HUES48 (cell line): ENCODE data around the gene MYO1E.

ENCODE experiments used
- H3K27ac ChIP-seq: one replicate; pipeline ENCODE4 v1.7.0; 2013; ENCODE audit warnings: low read depth, low read length, inconsistent platforms
- H3K27me3 ChIP-seq: 2 replicates; pipeline ENCODE4 v1.6.1; 2013; ENCODE audit warnings: mild to moderate bottlenecking, low read length; ENCODE audit not compliant: control insufficient read depth, insufficient read depth
- H3K36me3 ChIP-seq: 2 replicates; pipeline ENCODE4 v1.6.1; 2013; ENCODE audit warnings: low read length; ENCODE audit not compliant: control insufficient read depth, insufficient read depth
- H3K4me1 ChIP-seq: 2 replicates; pipeline ENCODE4 v1.6.1; 2013; ENCODE audit warnings: mild to moderate bottlenecking, low read length; ENCODE audit not compliant: control insufficient read depth, insufficient read depth
- H3K4me3 ChIP-seq: 2 replicates; pipeline ENCODE4 v1.5.1; 2013; ENCODE audit warnings: mild to moderate bottlenecking, low read depth, low read length
- H3K9ac ChIP-seq: 2 replicates; pipeline ENCODE4 v1.6.1; 2013; ENCODE audit warnings: mild to moderate bottlenecking, low read depth, low read length, moderate library complexity
- H3K9me3 ChIP-seq: 2 replicates; pipeline ENCODE4 v1.6.1; 2013; ENCODE audit warnings: low read length; ENCODE audit not compliant: control insufficient read depth, insufficient read depth

The MYO1E gene

GRCh38 chr15:59372352-59373211 lies at the start of gene MYO1E:
Gene MYO1E (minus strand): TSS chr15:59372871. CDS start chr15:59372500, 371 bp downstream.
- peaks cover 18% of the 10 kb centered on the region for H3K4me1 ChIP-seq
- H3K27ac ChIP-seq: peak within 1 kb of the TSS; percentile 93
- peak within 1 kb of the TSS; percentile 75 for H3K4me3 ChIP-seq
- H3K27me3 ChIP-seq: no peaks in the 10 kb centered on the region
- H3K9ac ChIP-seq: peak within 1 kb of the TSS; percentile 77
- no peaks in the 10 kb centered on the region for H3K36me3 ChIP-seq
- no peaks in the 10 kb centered on the region for H3K9me3 ChIP-seq

- Histone ChIP-seq H3K4me3 (no peak overlapping the region), H3K9me3 (no peaks in the 10 kb centered on the region), H3K36me3 (no peaks in the 10 kb centered on the region), H3K27me3 (no peaks in the 10 kb centered on the region), H3K9ac (no peak overlapping the region), H3K27ac (no peak overlapping the region), H3K4me1 (peaks cover 6% of the 10 kb centered on the region; the same call in 1 of the 2 replicates)
Measured at GRCh38 chr15:59420986-59421618, 48.4 kb upstream of the MYO1E start.

DNA sequence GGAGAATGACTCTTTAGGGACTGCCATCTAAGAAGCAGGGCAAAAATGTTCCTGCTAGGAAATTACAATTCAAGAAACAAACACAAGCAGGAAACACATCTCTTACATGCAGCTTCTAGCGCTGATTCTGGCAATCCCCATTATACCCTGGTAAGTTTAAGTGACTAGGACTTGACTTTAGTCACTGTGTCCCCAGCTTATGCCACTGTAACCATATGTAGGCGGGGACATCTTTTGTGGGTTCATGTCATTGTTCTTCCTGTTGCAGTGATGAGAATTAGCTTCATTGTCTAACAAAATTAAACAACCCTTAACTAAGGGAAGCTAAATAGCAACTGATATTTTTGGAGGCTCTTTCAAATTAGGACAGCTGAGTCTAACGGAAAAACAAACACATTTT lies 47.4 kb upstream of the MYO1E start:
- H3K4me1 ChIP-seq: peaks cover 6% of the 10 kb centered on the region; the same call in 1 of the 2 replicates
- no peaks in the 10 kb centered on the region for H3K27me3 ChIP-seq
- H3K9me3 ChIP-seq: no peaks in the 10 kb centered on the region
- H3K36me3 ChIP-seq: no peaks in the 10 kb centered on the region
- H3K27ac ChIP-seq: no peak overlapping the region
- no peak overlapping the region for H3K4me3 ChIP-seq
- no peak overlapping the region for H3K9ac ChIP-seq

GRCh38 chr15:59419170-59419569 lies 46.5 kb upstream of the MYO1E start:
- no peaks in the 10 kb centered on the region for H3K36me3 ChIP-seq
- H3K27me3 ChIP-seq: no peaks in the 10 kb centered on the region
- H3K27ac ChIP-seq: no peak overlapping the region
- H3K4me3 ChIP-seq: no peak overlapping the region
- H3K4me1 ChIP-seq: peaks cover 6% of the 10 kb centered on the region; the same call in 1 of the 2 replicates
- H3K9me3 ChIP-seq: no peaks in the 10 kb centered on the region
- H3K9ac ChIP-seq: no peak overlapping the region

DNA sequence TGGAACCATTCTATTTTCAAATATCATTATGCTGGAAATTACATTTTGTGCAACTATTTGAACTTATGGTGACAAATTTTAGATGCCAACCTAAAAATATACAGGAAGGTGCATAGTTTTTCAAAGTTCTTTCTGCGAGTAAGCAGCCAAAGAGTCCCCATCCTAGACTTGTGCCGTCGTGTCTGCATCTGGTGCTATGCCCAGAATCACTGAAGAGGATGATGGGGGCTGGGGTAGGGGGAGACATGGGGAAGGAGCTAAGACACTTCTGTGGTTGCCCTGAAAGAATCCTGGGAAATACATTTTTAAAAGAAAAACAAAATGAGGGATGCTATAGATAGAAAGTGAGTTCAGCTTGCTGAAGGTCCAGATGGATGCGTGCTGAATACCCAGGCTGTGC lies 44.1 kb upstream of the MYO1E start:
- no peak overlapping the region for H3K4me3 ChIP-seq
- H3K27me3 ChIP-seq: no peaks in the 10 kb centered on the region
- no peaks in the 10 kb centered on the region for H3K36me3 ChIP-seq
- peaks cover 6% of the 10 kb centered on the region; the same call in 1 of the 2 replicates for H3K4me1 ChIP-seq
- no peaks in the 10 kb centered on the region for H3K9me3 ChIP-seq
- H3K27ac ChIP-seq: no peak overlapping the region
- no peak overlapping the region for H3K9ac ChIP-seq

GRCh38 chr15:59413577-59413976 lies 40.9 kb upstream of the MYO1E start:
- Histone ChIP-seq H3K27me3 (no peaks in the 10 kb centered on the region), H3K4me3 (no peak overlapping the region), H3K9me3 (no peaks in the 10 kb centered on the region), H3K9ac (no peak overlapping the region), H3K36me3 (no peaks in the 10 kb centered on the region), H3K27ac (no peak overlapping the region), H3K4me1 (no peaks in the 10 kb centered on the region)

- no peaks in the 10 kb centered on the region for H3K27me3 ChIP-seq
- H3K27ac ChIP-seq: no peak overlapping the region
- H3K36me3 ChIP-seq: no peaks in the 10 kb centered on the region
- no peak overlapping the region for H3K4me3 ChIP-seq
- H3K9ac ChIP-seq: no peak overlapping the region
- no peaks in the 10 kb centered on the region for H3K9me3 ChIP-seq
- H3K4me1 ChIP-seq: no peaks in the 10 kb centered on the region
Measured at GRCh38 chr15:59410391-59410896, 37.8 kb upstream of the MYO1E start.

DNA sequence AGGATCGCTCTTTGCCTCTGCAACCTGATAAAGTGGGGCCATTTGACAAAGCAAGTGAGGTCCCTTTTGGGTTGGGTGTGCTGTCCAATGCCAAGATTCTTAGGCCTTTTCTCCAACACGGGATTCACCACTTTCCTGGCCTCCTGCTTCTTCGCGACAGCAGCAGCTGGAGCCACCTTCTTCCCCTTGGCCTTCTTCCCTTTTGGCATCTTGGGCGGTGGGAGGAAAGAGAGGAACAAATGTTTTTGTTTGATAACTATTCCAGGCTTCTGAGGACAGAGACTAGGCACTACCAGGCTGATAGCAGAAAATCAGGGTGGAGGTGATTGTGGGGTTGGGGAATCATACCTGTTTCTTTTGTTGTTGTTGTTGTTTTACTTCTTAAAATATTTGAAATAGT lies 35.3 kb upstream of the MYO1E start:
- H3K4me3 ChIP-seq: no peak overlapping the region
- peaks cover 7% of the 10 kb centered on the region for H3K4me1 ChIP-seq
- no peak overlapping the region for H3K9ac ChIP-seq
- H3K27me3 ChIP-seq: peaks cover 9% of the 10 kb centered on the region
- H3K9me3 ChIP-seq: no peaks in the 10 kb centered on the region
- H3K27ac ChIP-seq: no peak overlapping the region
- no peaks in the 10 kb centered on the region for H3K36me3 ChIP-seq

DNA sequence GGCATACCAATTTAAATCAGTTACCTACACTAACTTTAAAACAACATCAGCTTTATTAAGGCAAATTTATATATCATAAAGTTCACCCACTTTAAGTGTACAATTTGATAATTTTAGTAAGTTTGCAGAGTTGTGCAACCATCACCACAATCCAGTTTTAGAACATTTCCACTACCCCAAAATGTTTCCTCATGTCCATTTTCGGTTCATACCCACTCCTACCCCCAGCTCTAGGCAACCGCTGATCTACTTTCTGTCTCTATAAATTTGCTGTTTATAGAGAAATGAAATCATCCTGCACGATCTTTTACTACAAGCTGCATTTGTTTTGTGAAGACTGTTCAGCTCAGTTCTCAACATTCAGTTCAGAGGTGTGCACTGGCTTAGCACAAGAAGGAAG lies 33.8 kb upstream of the MYO1E start:
- no peaks in the 10 kb centered on the region for H3K36me3 ChIP-seq
- no peak overlapping the region for H3K27ac ChIP-seq
- no peaks in the 10 kb centered on the region for H3K9me3 ChIP-seq
- H3K9ac ChIP-seq: no peak overlapping the region
- peaks cover 9% of the 10 kb centered on the region for H3K27me3 ChIP-seq
- no peak overlapping the region for H3K4me3 ChIP-seq
- peaks cover 18% of the 10 kb centered on the region for H3K4me1 ChIP-seq

GRCh38 chr15:59405079-59405478 lies 32.4 kb upstream of the MYO1E start:
- Histone ChIP-seq H3K4me3 (no peak overlapping the region), H3K27ac (no peak overlapping the region), H3K9ac (no peak overlapping the region), H3K36me3 (no peaks in the 10 kb centered on the region), H3K4me1 (peaks cover 31% of the 10 kb centered on the region), H3K27me3 (peaks cover 14% of the 10 kb centered on the region), H3K9me3 (no peaks in the 10 kb centered on the region)
